ENCODE results near the gene REXO1. TPM values are rescaled to one million over a fixed set of nuclear protein-coding genes. Genes with fewer than 3 reads are reported as not detected.

Gene REXO1
- total and polyA plus RNA-seq, 9 of the 15 experiments (the other 6 are each of a cell fraction or from before 2014, with no cell fraction given), result 0.04 to 63.3 (median 15.8) TPM

DNA sequence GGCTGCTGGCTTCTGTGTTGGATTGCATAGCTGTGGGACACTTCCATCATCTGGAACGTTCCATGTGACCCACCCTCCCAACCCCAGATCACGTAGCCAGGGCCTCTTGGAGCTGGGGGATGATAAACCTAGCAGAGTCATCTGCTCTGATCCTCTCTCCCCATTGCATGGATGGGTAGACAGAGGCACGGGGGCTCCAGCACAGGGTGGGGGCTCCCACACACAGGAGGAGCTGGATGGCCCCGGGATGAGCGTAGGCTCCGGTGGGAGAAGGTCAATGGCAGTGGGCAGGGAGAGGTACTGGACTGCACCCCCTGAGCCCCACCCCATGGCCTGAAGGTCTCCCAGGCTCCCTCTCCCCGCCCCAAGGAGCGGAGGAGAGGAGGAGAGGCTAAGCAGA lies 61.6 kb downstream of the REXO1 start:
- H3K4me1 ChIP-seq (replicated peaks in 1 of 2; ENCODE audit: control insufficient read depth in 2 of 2, insufficient read depth in 2 of 2, low read length in 2 of 2), result peaks cover 3 to 36% of the 10 kb centered on the region in 2 experiments; a peak in 3 of 5 replicates

More for the DNA sequence above, 61.6 kb downstream of the REXO1 start:
- Histone ChIP-seq H3K79me2 (ENCODE audit: control insufficient read depth, insufficient read depth, low read length) (no peaks in the 10 kb centered on the region), H3K9me1 (ENCODE audit: control insufficient read depth, insufficient read depth, low read length) (no peaks in the 10 kb centered on the region), H2AFZ (ENCODE audit: low read depth, low read length) (no peak overlapping the region), H3K27me3 (ENCODE audit: control insufficient read depth in 2 of 2, insufficient read depth in 2 of 2, low read length in 2 of 2) (peaks cover 2 to 21% of the 10 kb centered on the region in 2 experiments; a peak in 3 of 5 replicates), H4K20me1 (replicated peaks; ENCODE audit: control insufficient read depth, insufficient read depth, low read length) (no peaks in the 10 kb centered on the region), H3K27ac (ENCODE audit: extremely low read depth, low read depth, low read length) (no peak overlapping the region), H3K36me3 (ENCODE audit: control insufficient read depth, insufficient read depth, low read length) (no peaks in the 10 kb centered on the region), H3K9me3 (replicated peaks; ENCODE audit: control insufficient read depth, insufficient read depth, low read depth, low read length) (peaks cover 5% of the 10 kb centered on the region), H3K4me3 (no peak overlapping the region), H3K9ac (ENCODE audit: insufficient read depth in 1 of 2, low read depth in 2 of 2, low read length in 2 of 2) (peak overlapping the region in 1 of 2 experiments; percentile 36; a peak in 1 of 4 replicates), H3K4me2 (ENCODE audit: insufficient read depth, low read length) (no peak overlapping the region)
- intact Hi-C loops (cut with micrococcal nuclease), result no loop called here
- TF ChIP-seq, protein P1, sequence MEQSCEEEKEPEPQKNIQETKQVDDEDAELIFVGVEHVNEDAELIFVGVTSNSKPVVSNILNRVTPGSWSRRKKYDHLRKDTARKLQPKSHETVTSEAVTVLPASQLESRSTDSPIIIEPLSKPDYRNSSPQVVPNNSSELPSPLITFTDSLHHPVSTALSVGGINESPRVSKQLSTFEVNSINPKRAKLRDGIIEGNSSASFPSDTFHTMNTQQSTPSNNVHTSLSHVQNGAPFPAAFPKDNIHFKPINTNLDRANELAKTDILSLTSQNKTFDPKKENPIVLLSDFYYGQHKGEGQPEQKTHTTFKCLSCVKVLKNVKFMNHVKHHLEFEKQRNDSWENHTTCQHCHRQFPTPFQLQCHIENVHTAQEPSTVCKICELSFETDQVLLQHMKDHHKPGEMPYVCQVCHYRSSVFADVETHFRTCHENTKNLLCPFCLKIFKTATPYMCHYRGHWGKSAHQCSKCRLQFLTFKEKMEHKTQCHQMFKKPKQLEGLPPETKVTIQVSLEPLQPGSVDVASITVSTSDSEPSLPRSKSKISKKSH (CRISPR knock-in tag; IDR thresholded peaks at IDR 0.05), result no peak
- TF ChIP-seq SMAD4 (CRISPR knock-in tag; conservative IDR thresholded peaks at IDR 0.05) (no peak), ADNP (tag; IDR thresholded peaks at IDR 0.05) (peak; percentile 52; the same call in 1 of the 2 replicates), RBM25 (IDR thresholded peaks at IDR 0.05; ENCODE audit: low read depth, low read length, severe bottlenecking) (peak; percentile 36)
- TF ChIP-seq, protein P2, sequence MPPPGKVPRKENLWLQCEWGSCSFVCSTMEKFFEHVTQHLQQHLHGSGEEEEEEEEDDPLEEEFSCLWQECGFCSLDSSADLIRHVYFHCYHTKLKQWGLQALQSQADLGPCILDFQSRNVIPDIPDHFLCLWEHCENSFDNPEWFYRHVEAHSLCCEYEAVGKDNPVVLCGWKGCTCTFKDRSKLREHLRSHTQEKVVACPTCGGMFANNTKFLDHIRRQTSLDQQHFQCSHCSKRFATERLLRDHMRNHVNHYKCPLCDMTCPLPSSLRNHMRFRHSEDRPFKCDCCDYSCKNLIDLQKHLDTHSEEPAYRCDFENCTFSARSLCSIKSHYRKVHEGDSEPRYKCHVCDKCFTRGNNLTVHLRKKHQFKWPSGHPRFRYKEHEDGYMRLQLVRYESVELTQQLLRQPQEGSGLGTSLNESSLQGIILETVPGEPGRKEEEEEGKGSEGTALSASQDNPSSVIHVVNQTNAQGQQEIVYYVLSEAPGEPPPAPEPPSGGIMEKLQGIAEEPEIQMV (tag; conservative IDR thresholded peaks at IDR 0.05; ENCODE audit: low read depth), result no peak
- TF ChIP-seq, protein P3, sequence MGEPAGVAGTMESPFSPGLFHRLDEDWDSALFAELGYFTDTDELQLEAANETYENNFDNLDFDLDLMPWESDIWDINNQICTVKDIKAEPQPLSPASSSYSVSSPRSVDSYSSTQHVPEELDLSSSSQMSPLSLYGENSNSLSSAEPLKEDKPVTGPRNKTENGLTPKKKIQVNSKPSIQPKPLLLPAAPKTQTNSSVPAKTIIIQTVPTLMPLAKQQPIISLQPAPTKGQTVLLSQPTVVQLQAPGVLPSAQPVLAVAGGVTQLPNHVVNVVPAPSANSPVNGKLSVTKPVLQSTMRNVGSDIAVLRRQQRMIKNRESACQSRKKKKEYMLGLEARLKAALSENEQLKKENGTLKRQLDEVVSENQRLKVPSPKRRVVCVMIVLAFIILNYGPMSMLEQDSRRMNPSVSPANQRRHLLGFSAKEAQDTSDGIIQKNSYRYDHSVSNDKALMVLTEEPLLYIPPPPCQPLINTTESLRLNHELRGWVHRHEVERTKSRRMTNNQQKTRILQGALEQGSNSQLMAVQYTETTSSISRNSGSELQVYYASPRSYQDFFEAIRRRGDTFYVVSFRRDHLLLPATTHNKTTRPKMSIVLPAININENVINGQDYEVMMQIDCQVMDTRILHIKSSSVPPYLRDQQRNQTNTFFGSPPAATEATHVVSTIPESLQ (CRISPR knock-in tag; IDR thresholded peaks at IDR 0.05), result no peak
- TF ChIP-seq, protein P4, sequence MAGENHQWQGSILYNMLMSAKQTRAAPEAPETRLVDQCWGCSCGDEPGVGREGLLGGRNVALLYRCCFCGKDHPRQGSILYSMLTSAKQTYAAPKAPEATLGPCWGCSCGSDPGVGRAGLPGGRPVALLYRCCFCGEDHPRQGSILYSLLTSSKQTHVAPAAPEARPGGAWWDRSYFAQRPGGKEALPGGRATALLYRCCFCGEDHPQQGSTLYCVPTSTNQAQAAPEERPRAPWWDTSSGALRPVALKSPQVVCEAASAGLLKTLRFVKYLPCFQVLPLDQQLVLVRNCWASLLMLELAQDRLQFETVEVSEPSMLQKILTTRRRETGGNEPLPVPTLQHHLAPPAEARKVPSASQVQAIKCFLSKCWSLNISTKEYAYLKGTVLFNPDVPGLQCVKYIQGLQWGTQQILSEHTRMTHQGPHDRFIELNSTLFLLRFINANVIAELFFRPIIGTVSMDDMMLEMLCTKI (IDR thresholded peaks at IDR 0.05; ENCODE audit: partially characterized antibody), result no peak
- ATAC-seq (no peak), FAIRE-seq (no peak), DNase-seq (ENCODE audit: extremely low read depth in 1 of 4, low spot score in 3 of 4) (no peak)
- CTCF ChIA-PET (ENCODE audit: low intra/inter-chr PET ratio), result no interaction called here
- 24% methylated on average over 5 of the region's 8 CpGs for WGBS (ENCODE audit: insufficient coverage, low coverage, missing lambda C conversion rate)
- POLR2A ChIA-PET, result interaction anchor here (0.7 kb wide), 1 partner anchor 134 kb away, joined by 3 read pairs; the partner anchor contains the start of gene TCF3
- in situ Hi-C loops (cut with MboI), result no loop called here
- BruUV-seq (replicated peaks), result no TSS peak

Data from K562 (cell line).